SK-N-SH treated with all-trans-retinoic acid at 6 μM for 48 hours (cell line): ENCODE results near the gene ORAI2.

Experiments
- ATAC-seq: fragments of 200-7000 bp; cut with Tn5 transposase; 3 replicates; pipeline ENCODE4 v1.9.1; 2020; ENCODE audit warnings: mild to moderate bottlenecking, moderate library complexity
- ARNTL ChIP-seq: fragments of 450-650 bp; formaldehyde crosslinking; IDR thresholded peaks from 2 replicates; pipeline ENCODE4 v1.5.0; 2020; ENCODE audit warnings: low read depth, mild to moderate bottlenecking, moderate library complexity, borderline replicate concordance
- BACH2 ChIP-seq: fragments of 250-450 bp; sonication (Bioruptor Pico); IDR thresholded peaks from 2 replicates; pipeline ENCODE4 v1.9.0; 2021; ENCODE audit warnings: mild to moderate bottlenecking, borderline replicate concordance
- CREB5 ChIP-seq: fragments of 250-450 bp; sonication (Bioruptor Pico); IDR thresholded peaks from 2 replicates; pipeline ENCODE4 v1.5.1; 2020; ENCODE audit warnings: low read depth, mild to moderate bottlenecking, moderate library complexity
- CSDC2 ChIP-seq: fragments of 250-450 bp; sonication (Bioruptor Pico); IDR thresholded peaks from 2 replicates; pipeline ENCODE4 v1.5.0; 2020; ENCODE audit warnings: mild to moderate bottlenecking, moderate library complexity
- ESRRG ChIP-seq: fragments of 250-450 bp; sonication (Bioruptor Pico); IDR thresholded peaks from 2 replicates; pipeline ENCODE4 v1.6.1; 2021; ENCODE audit warnings: mild to moderate bottlenecking
- GLIS3 ChIP-seq: fragments of 250-450 bp; sonication (Bioruptor Pico); IDR thresholded peaks from 2 replicates; pipeline ENCODE4 v1.5.0; 2020; ENCODE audit warnings: mild to moderate bottlenecking, moderate library complexity
- ISL1 ChIP-seq: fragments of 250-450 bp; sonication (Bioruptor Pico); IDR thresholded peaks from 2 replicates; pipeline ENCODE4 v2.1.2; 2022; ENCODE audit warnings: mild to moderate bottlenecking, moderate library complexity
- OSR1 ChIP-seq: fragments of 250-450 bp; sonication (Bioruptor Pico); IDR thresholded peaks from 2 replicates; pipeline ENCODE4 v1.8.0; 2022; ENCODE audit warnings: moderate library complexity, mild to moderate bottlenecking, inconsistent platforms
- PPARA ChIP-seq: fragments of 250-450 bp; sonication (Bioruptor Pico); IDR thresholded peaks from 2 replicates; pipeline ENCODE4 v1.5.0; 2020; ENCODE audit warnings: mild to moderate bottlenecking, borderline replicate concordance
- RARB ChIP-seq: fragments of 250-450 bp; sonication (Bioruptor Pico); IDR thresholded peaks from 2 replicates; pipeline ENCODE4 v1.8.0; 2021; ENCODE audit warnings: mild to moderate bottlenecking, moderate library complexity
- SNAI2 ChIP-seq: fragments of 250-450 bp; sonication (Bioruptor Pico); IDR thresholded peaks from 2 replicates; pipeline ENCODE4 v1.5.0; 2020; ENCODE audit warnings: mild to moderate bottlenecking, moderate library complexity
- TCF4 ChIP-seq: fragments of 250-450 bp; sonication (Bioruptor Pico); IDR thresholded peaks from 2 replicates; pipeline ENCODE4 v1.8.0; 2021; ENCODE audit warnings: mild to moderate bottlenecking, moderate library complexity, borderline replicate concordance
- TOX ChIP-seq: fragments of 250-450 bp; sonication (Bioruptor Pico); IDR thresholded peaks from 2 replicates; pipeline ENCODE4 v1.8.0; 2021; ENCODE audit warnings: mild to moderate bottlenecking, moderate library complexity, borderline replicate concordance
- TSHZ2 ChIP-seq: fragments of 250-450 bp; sonication (Bioruptor Pico); IDR thresholded peaks from 2 replicates; pipeline ENCODE4 v1.5.0; 2020; ENCODE audit warnings: mild to moderate bottlenecking, moderate library complexity
- ZC3H10 ChIP-seq: fragments of 250-450 bp; sonication (Bioruptor Pico); IDR thresholded peaks from 2 replicates; pipeline ENCODE4 v1.5.1; 2021; ENCODE audit warnings: mild to moderate bottlenecking, moderate library complexity
- ZFP3 ChIP-seq: fragments of 250-450 bp; sonication (Bioruptor Pico); IDR thresholded peaks from 2 replicates; pipeline ENCODE4 v1.5.0; 2020; ENCODE audit warnings: mild to moderate bottlenecking, moderate library complexity
- ZFP30 ChIP-seq: fragments of 450-650 bp; formaldehyde crosslinking; IDR thresholded peaks from 2 replicates; pipeline ENCODE4 v1.5.0; 2022; ENCODE audit warnings: mild to moderate bottlenecking, moderate library complexity
- ZNF565 ChIP-seq: fragments of 450-650 bp; formaldehyde crosslinking; conservative IDR thresholded peaks from 2 replicates; pipeline ENCODE4 v1.5.0; 2020; ENCODE audit warnings: low read depth, mild to moderate bottlenecking, moderate library complexity
- ZNF70 ChIP-seq: fragments of 450-650 bp; formaldehyde crosslinking; IDR thresholded peaks from 2 replicates; pipeline ENCODE4 v1.5.0; 2020; ENCODE audit warnings: mild to moderate bottlenecking, moderate library complexity
- ZNF8 ChIP-seq: fragments of 450-650 bp; formaldehyde crosslinking; IDR thresholded peaks from 2 replicates; pipeline ENCODE4 v1.5.0; 2020; ENCODE audit warnings: mild to moderate bottlenecking, moderate library complexity
- TF ChIP-seq, protein P1 (sequence below): fragments of 250-450 bp; sonication (Bioruptor Pico); IDR thresholded peaks from 2 replicates; pipeline ENCODE4 v1.5.1; 2021; ENCODE audit warnings: mild to moderate bottlenecking, moderate library complexity
- TF ChIP-seq, protein P2 (sequence below): fragments of 250-450 bp; sonication (Bioruptor Pico); IDR thresholded peaks from 2 replicates; pipeline ENCODE4 v1.8.0; 2020; ENCODE audit warnings: mild to moderate bottlenecking, moderate library complexity, borderline replicate concordance
- TF ChIP-seq, protein P3 (sequence below): fragments of 250-450 bp; sonication (Bioruptor Pico); IDR thresholded peaks from 2 replicates; pipeline ENCODE4 v1.8.0; 2021; ENCODE audit warnings: low read depth, mild to moderate bottlenecking, moderate library complexity, borderline replicate concordance

The ORAI2 gene

GRCh38 chr7:102464577-102465280, 31.4 kb downstream of the ORAI2 start, which contains the start of the genes ALKBH4 and LRWD1:
ALKBH4 (minus strand) TSS chr7:102464863; CDS start chr7:102464836, 27 bp downstream.
LRWD1 (plus strand) TSS chr7:102464984; CDS start chr7:102465081, 97 bp downstream.
- no peak for TF ChIP-seq TCF4 (CRISPR knock-in tag)
- TF ChIP-seq ESRRG (CRISPR knock-in tag): no peak
- no peak for TF ChIP-seq PPARA (CRISPR knock-in tag)
- TF ChIP-seq TSHZ2 (CRISPR knock-in tag): no peak
- no peak for TF ChIP-seq ISL1
- 0 out of 2 replicates have a peak, but pooled peaks have one; percentile 16 for TF ChIP-seq ZFP3
- TF ChIP-seq ZC3H10 (CRISPR knock-in tag): no peak
- TF ChIP-seq GLIS3 (CRISPR knock-in tag): no peak
- TF ChIP-seq ZNF565 (CRISPR knock-in tag): no peak
- ATAC-seq: peak; percentile 87

DNA sequence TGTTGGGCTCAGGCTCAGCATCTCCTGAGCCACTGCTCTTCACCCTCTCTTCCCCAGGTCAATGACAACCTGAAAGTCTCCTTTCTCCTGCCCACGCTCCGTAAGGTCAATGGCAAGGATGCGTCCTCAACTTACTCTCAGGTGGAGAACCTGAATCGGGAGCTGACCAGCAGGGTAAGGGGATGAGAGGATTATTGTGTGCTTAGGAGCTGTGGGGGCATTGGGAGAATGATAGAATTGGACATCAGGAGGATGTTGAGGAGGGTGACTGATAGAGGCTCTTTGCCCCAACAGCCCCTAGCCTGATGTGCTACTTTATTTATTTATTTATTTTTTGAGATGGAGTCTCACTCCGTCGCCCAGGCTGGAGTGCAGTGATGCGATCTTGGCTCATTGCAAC, 32.7 kb downstream of the ORAI2 start:
- no peak for ATAC-seq
- TF ChIP-seq ESRRG (CRISPR knock-in tag) (no peak), OSR1 (CRISPR knock-in tag) (no peak), CSDC2 (CRISPR knock-in tag) (no peak), RARB (CRISPR knock-in tag) (no peak), GLIS3 (CRISPR knock-in tag) (no peak), ZNF70 (CRISPR knock-in tag) (no peak), ARNTL (CRISPR knock-in tag) (no peak), BACH2 (CRISPR knock-in tag) (no peak), ZFP30 (no peak), ZNF8 (no peak), TOX (no peak), ZFP3 (no peak), CREB5 (CRISPR knock-in tag) (no peak), SNAI2 (CRISPR knock-in tag) (no peak), TCF4 (CRISPR knock-in tag) (no peak), ZC3H10 (CRISPR knock-in tag) (no peak)
- TF ChIP-seq, protein P1, sequence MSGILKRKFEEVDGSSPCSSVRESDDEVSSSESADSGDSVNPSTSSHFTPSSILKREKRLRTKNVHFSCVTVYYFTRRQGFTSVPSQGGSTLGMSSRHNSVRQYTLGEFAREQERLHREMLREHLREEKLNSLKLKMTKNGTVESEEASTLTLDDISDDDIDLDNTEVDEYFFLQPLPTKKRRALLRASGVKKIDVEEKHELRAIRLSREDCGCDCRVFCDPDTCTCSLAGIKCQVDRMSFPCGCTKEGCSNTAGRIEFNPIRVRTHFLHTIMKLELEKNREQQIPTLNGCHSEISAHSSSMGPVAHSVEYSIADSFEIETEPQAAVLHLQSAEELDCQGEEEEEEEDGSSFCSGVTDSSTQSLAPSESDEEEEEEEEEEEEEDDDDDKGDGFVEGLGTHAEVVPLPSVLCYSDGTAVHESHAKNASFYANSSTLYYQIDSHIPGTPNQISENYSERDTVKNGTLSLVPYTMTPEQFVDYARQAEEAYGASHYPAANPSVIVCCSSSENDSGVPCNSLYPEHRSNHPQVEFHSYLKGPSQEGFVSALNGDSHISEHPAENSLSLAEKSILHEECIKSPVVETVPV (CRISPR knock-in tag): no peak
- TF ChIP-seq, protein P2, sequence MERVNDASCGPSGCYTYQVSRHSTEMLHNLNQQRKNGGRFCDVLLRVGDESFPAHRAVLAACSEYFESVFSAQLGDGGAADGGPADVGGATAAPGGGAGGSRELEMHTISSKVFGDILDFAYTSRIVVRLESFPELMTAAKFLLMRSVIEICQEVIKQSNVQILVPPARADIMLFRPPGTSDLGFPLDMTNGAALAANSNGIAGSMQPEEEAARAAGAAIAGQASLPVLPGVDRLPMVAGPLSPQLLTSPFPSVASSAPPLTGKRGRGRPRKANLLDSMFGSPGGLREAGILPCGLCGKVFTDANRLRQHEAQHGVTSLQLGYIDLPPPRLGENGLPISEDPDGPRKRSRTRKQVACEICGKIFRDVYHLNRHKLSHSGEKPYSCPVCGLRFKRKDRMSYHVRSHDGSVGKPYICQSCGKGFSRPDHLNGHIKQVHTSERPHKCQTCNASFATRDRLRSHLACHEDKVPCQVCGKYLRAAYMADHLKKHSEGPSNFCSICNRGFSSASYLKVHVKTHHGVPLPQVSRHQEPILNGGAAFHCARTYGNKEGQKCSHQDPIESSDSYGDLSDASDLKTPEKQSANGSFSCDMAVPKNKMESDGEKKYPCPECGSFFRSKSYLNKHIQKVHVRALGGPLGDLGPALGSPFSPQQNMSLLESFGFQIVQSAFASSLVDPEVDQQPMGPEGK (CRISPR knock-in tag): no peak
- TF ChIP-seq, protein P3, sequence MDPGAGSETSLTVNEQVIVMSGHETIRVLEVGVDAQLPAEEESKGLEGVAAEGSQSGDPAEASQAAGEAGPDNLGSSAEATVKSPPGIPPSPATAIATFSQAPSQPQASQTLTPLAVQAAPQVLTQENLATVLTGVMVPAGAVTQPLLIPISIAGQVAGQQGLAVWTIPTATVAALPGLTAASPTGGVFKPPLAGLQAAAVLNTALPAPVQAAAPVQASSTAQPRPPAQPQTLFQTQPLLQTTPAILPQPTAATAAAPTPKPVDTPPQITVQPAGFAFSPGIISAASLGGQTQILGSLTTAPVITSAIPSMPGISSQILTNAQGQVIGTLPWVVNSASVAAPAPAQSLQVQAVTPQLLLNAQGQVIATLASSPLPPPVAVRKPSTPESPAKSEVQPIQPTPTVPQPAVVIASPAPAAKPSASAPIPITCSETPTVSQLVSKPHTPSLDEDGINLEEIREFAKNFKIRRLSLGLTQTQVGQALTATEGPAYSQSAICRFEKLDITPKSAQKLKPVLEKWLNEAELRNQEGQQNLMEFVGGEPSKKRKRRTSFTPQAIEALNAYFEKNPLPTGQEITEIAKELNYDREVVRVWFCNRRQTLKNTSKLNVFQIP (CRISPR knock-in tag): no peak
